Measurements from ENCODE around the gene NDRG3.
"Not testable (repeated sequence)": the region's sequence is repeated elsewhere in the genome, so short reads cannot be mapped to it uniquely, and the experiment has no call there.

Gene NDRG3

DNA sequence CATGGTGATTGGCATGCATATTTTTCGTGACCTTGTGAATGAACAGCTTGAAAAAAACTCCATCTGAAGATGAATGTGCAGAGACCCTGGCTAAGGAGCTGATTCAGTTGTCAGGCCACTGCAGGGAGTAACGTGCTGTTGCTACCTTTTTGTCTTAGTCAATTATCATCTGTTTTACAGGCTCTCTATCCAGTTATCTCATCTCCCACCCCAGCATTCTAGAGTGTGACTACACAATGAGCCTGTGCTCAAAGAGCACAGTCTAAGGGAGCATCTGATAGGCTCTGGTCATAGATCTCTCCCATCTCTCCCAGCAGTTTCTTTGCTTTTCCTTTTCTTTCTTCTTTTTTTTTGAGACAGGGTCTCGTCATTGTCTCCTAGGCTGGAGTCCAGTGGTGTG, 45.5 kb downstream of the NDRG3 start:
- no peak overlapping the region for H3K4me3 ChIP-seq (ENCODE audit: low read depth, low read length)
- TF ChIP-seq, protein P1, sequence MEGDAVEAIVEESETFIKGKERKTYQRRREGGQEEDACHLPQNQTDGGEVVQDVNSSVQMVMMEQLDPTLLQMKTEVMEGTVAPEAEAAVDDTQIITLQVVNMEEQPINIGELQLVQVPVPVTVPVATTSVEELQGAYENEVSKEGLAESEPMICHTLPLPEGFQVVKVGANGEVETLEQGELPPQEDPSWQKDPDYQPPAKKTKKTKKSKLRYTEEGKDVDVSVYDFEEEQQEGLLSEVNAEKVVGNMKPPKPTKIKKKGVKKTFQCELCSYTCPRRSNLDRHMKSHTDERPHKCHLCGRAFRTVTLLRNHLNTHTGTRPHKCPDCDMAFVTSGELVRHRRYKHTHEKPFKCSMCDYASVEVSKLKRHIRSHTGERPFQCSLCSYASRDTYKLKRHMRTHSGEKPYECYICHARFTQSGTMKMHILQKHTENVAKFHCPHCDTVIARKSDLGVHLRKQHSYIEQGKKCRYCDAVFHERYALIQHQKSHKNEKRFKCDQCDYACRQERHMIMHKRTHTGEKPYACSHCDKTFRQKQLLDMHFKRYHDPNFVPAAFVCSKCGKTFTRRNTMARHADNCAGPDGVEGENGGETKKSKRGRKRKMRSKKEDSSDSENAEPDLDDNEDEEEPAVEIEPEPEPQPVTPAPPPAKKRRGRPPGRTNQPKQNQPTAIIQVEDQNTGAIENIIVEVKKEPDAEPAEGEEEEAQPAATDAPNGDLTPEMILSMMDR (IDR thresholded peaks at IDR 0.05; ENCODE audit: low read depth, low read length), result no peak

DNA sequence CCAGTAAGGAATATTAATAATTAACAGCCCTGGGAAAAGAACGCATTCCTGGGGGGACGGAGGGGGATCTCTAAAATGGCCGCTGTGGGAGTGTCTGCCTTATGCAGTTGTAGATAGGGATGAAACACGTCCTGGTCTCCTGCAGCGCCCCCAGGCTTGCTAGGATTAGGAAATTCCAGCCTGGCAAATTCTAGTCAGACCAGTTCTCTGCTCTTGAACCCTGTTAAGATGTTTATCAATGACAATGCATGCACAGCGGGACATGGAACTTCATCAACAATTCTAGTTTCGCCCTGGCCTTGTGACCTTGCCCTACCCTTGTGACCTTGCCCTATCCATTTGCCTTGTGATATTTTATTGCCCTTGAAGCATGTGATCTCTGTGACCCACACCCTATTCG, 50.4 kb downstream of the NDRG3 start:
- not testable (repeated sequence) for H3K4me3 ChIP-seq (ENCODE audit: low read depth, low read length)

DNA sequence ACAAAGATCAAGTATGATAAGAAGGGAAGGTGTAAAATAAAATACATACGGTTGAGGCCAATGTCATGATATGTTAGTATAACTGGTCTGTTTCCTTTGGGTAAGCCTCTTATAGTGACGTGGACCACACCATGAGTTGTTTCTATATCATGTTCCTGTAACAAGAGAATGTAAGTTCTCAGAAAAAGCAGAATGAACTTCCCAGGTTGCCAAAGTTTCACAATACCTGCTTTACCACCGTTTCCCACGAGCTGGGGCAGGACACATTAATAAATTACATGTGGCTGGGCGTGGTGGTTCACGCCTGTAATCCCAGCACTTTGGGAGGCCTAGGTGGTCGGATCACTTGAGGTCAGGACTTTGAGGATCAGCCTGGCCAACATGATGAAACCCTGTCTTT, 57.3 kb downstream of the NDRG3 start:
- TF ChIP-seq, protein P1 (IDR thresholded peaks at IDR 0.05; ENCODE audit: low read depth, low read length), result no peak
- no peak overlapping the region for H3K4me3 ChIP-seq (ENCODE audit: low read depth, low read length)

DNA sequence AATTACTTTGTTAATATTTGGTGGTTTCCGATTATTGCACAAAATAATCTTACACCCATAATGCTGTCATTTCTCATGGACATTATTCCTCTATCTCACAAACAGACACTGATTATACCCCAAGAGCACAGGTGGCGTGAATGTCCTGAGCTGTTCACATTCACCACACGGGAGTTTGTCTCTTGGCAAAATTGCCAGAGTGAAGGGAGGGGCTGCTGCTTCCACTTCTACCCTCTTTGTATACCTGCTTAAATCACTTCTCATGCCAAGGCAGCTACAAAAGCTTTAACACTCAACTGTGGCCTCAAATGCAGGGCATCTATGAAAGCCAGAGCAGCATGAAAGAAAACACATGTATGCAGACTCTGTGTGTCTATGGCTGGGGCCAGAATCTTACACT, 58.0 kb downstream of the NDRG3 start:
- TF ChIP-seq, protein P1 (IDR thresholded peaks at IDR 0.05; ENCODE audit: low read depth, low read length), result no peak

DNA sequence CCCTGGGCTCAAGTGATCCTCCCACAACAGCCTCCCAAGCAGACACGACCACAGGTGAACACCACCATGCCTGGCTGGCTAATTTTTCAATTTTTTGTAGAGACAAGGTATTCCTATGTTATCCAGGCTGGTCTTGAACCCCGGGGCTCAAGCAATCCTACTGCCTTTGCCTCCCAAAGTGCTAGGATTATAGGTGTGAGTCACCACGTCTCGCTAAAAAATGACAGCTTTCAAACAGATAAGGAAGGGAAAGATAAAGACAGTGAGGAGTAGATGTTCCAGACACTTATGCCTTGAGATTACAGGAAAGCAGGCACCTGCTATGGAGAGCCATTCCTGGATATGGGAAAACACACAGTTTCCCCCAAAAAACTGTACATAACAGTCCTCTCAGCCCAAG, 58.9 kb downstream of the NDRG3 start:
- TF ChIP-seq, protein P1 (IDR thresholded peaks at IDR 0.05; ENCODE audit: low read depth, low read length), result no peak
- no peak overlapping the region for H3K4me3 ChIP-seq (ENCODE audit: low read depth, low read length)

More for the DNA sequence above, 58.0 kb downstream of the NDRG3 start:
- H3K4me3 ChIP-seq (ENCODE audit: low read depth, low read length), result no peak overlapping the region

DNA sequence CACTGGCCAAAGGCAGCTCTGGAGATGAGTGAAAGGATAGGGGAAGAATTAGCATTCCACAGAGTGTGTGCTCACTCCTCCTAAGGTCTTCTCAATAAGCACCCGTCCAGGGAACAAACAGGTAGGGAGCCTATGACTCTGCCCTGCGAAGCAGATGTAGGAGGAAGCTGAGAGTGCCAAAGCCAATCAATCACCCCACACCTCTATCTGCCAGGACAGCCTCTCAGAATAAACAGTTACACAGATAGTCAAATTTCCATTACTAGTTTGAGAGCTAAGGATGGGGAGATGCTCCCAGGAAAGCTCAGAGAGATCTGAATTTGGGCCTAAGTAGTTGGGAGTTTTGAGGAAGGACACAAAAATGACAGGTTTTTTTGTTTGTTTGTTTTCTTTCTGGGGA, 59.4 kb downstream of the NDRG3 start:
- TF ChIP-seq, protein P1 (IDR thresholded peaks at IDR 0.05; ENCODE audit: low read depth, low read length), result no peak
- H3K4me3 ChIP-seq (ENCODE audit: low read depth, low read length), result no peak overlapping the region

DNA sequence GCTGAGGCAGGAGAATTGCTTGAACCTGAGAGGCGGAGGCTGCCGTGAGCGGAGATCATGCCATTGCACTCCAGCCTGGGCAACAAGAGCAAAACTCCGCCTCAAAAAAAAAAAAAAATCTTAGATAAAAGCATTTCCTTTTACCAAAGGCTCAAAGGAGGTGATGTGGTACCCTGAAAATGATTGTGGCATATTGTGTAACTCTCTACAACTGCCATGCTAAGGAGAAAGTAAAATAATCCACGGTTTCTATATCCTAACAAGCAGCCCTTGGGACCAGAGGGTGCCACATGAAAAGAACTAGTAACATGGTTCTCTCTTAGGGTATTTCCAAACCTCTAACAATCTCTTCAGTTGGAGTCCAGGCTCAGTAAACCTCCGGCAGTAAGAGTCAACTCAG, 61.1 kb downstream of the NDRG3 start:
- H3K4me3 ChIP-seq (ENCODE audit: low read depth, low read length), result no peak overlapping the region
- TF ChIP-seq, protein P1 (IDR thresholded peaks at IDR 0.05; ENCODE audit: low read depth, low read length), result no peak

DNA sequence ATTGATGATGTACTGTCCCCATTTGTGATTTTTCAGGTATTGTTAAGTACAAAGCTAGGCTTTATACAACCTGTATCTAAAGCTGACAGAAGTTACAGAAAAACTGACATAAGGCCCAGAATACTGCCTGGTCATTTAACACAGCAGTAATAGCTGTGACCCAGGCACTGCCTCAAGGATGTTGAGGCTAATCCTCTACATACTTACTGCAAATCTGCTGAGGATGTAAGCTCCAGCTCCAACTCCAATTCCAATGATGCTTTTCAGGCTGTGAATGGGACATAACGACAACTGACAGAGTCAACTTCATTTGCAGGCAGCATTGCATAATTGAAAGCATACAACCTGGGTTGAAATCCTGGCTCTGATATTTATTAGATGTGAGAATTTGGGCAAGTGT, 63.6 kb downstream of the NDRG3 start:
- H3K4me3 ChIP-seq (ENCODE audit: low read depth, low read length), result no peak overlapping the region
- TF ChIP-seq, protein P1 (IDR thresholded peaks at IDR 0.05; ENCODE audit: low read depth, low read length), result no peak
